SJSA1 (cell line): ENCODE results near the gene UBIAD1. TPM values are rescaled to one million over a fixed set of nuclear protein-coding genes. Genes with fewer than 3 reads are reported as not detected.
"Not testable (repeated sequence)": the region's sequence is repeated elsewhere in the genome, so short reads cannot be mapped to it uniquely, and the experiment has no call there.

Source experiments
- DNase-seq, 2 experiments: peaks; one replicate each; pipeline ENCODE4 v3.0.0-alpha.2; 2015 to 2020; ENCODE audit warnings: low spot score in 2 of 2, low read depth in 1 of 2
- H3K27ac ChIP-seq: fragments of 250-450 bp; sonication (Bioruptor Pico); 2 replicates; pipeline ENCODE4 v1.5.1; 2020; ENCODE audit warnings: mild to moderate bottlenecking, moderate library complexity
- H3K27me3 ChIP-seq: fragments of 250-450 bp; sonication (Bioruptor Pico); replicated peaks from 2 replicates; pipeline ENCODE4 v1.5.1; 2020; ENCODE audit warnings: mild to moderate bottlenecking, moderate library complexity
- H3K36me3 ChIP-seq: fragments of 250-450 bp; sonication (Bioruptor Pico); 2 replicates; pipeline ENCODE4 v1.5.1; 2020; ENCODE audit warnings: mild to moderate bottlenecking
- H3K4me1 ChIP-seq: fragments of 250-450 bp; sonication (Bioruptor Pico); replicated peaks from 2 replicates; pipeline ENCODE4 v1.6.1; 2021; ENCODE audit warnings: mild to moderate bottlenecking
- H3K4me3 ChIP-seq: fragments of 250-450 bp; sonication (Bioruptor Pico); 2 replicates; pipeline ENCODE4 v1.5.1; 2020; ENCODE audit warnings: mild to moderate bottlenecking
- H3K9me3 ChIP-seq: fragments of 250-450 bp; sonication (Bioruptor Pico); replicated peaks from 2 replicates; pipeline ENCODE4 v1.5.1; 2020; ENCODE audit warnings: mild to moderate bottlenecking
- total RNA-seq: library from RNA; depleted of rRNA; stranded (reverse); fragments of >200 nt; shearing (Covaris generic); gene quantifications from 2 replicates; pipeline ENCODE4 v1.2.3, GENCODE V29; 2014

The UBIAD1 gene
- total RNA-seq, 1 experiment from 2014 or later: 12.3 TPM

DNA sequence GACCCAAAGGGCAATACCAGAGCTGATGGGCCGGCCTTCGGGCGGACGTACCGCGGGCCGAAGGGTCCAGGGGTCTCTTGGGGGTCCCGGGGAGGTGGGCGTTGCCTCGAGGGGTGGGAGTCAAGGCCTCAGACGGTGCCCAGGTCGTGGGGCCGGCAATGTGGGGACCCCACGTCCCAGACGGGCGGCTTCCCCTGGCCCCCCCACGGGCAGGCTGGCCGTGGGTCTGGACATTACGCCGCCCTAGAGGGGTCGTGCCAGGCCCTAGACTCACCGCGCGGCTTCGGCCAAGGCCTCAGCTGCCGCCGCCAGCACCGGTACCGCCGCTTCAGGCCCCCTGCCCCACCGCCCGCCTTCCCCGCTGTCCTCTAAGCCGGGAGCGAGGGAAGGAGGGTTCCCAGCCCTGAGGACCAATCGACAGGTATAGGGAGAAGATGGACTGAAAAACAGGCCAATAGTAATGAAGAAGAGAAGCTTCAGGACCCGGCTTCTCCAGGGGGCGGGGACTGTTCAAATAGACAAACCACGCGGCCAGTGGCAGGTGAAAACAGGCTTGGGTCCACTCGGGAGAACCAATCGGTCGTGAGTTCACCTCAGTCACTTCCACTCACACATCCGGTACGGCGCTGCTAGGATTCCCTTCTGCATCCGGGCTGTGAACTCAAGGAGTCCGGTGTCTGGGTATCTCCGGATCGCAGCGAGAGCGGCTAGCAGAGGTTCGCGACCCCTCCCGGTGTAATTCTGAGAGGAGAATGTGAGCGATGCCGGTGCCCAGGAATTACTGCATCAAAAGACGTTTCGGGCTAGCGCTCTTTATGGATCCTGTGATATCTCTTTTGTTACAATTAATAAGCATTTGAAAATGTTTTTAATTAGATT, 10.6 kb upstream of the UBIAD1 start, which contains the start of gene MTOR:
TSS of gene MTOR (minus strand) at position 381 of the 879 bp plus-strand sequence. CDS start 3,142 bp downstream, outside the sequence.
- peaks cover 32% of the 10 kb centered on the region for H3K36me3 ChIP-seq
- H3K4me1 ChIP-seq: peaks cover 12% of the 10 kb centered on the region
- H3K27me3 ChIP-seq: no peaks in the 10 kb centered on the region
- H3K27ac ChIP-seq: peak within 1 kb of the TSS; percentile 41
- H3K9me3 ChIP-seq: no peaks in the 10 kb centered on the region
- H3K4me3 ChIP-seq: peak within 1 kb of the TSS; percentile 85
- peak; percentile 97 to 99 for DNase-seq

DNA sequence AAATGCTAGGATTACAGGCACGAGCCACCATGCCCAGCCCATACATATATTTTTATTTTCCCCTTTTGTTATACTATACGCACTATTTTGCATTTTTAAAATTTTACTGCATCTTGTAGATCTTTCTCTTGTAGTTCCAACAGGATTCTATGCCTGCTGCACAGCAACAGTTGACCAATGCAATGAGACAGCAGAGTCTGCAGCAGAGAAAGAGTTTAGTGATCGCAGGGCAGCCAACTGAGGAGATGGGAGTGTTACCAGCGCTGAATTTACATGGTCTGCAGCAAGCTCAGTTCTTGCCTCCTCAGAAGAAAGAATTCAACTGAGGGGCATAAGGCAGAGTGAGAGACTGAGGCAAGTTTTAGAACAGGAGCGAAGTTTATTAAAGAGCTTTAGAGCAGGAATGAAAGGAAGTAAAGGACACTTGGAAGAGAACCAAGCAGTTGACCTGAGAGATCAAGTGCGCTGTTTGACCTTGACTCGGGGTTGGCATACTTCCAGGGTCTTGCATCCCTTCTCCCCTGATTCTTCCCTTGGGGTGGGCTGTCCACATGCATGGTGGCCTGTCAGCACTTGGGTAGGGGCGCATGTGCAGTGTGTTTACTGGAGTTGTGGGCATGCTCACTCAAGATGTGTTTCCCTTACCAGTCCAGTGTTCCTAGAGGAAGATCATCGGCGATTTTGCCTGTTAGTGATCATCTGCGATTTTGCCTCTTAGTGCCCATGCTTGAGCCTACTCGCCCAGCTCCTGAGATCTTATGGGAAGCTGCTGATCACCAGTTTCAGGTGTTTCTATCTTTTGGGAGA, 6.5 kb upstream of the UBIAD1 start:
- peaks cover 4% of the 10 kb centered on the region; the same call in 1 of the 2 replicates for H3K36me3 ChIP-seq
- no peaks in the 10 kb centered on the region for H3K9me3 ChIP-seq
- DNase-seq: no peak
- no peak overlapping the region for H3K27ac ChIP-seq
- no peak overlapping the region for H3K4me3 ChIP-seq
- H3K4me1 ChIP-seq: peaks cover 15% of the 10 kb centered on the region
- no peaks in the 10 kb centered on the region for H3K27me3 ChIP-seq

DNA sequence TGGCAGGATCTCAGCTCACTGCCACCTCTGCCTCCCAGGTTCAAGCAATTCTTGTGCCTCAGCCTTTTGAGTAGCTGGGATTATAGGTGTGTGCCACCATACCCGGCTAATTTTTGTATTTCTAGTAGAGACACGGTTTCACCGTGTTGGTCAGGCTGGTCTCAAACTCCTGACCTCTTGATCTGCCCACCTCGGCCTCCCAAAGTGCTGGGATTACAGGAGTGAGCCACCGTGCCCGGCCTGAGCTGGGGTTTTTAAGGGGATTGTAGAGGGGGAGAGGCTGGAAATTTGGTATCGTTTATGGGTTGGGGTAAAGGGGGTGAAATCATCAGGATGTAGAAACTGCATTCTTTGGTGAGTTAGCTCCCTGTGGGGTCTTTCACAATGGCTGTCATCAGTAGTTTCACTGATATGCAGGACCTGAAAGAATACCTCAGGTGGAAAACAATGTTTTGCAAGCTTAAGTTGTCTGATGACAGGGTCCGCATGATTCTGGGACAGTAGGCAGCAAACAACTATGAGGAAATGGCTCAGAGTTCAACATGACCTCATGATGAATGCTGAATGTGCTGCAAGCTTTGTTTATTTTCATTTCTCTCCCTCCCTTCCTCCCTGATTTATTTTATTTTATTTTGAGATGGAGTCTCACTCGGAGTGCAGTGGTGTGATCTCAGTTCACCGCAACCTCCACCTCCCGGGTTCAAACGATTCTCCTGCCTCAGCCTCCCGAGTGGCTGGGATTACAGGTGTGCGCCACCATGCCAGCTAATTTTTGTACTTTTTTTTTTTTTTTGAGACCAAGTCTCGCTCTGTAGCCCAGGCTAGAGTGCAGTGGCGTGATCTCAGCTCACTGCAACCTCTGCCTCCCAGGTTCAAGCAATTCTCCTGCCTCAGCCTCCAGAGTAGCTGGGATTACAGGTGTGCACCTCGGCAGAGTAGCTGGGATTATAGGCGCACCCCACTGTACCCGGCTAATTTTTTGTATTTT, 5.4 kb upstream of the UBIAD1 start:
- not testable (repeated sequence) for H3K36me3 ChIP-seq, H3K9me3 ChIP-seq, H3K27me3 ChIP-seq, H3K4me3 ChIP-seq
- peaks cover 17% of the 10 kb centered on the region for H3K4me1 ChIP-seq
- peak in 1 of 2 experiments; percentile 49 for DNase-seq
- H3K27ac ChIP-seq: peak overlapping the region; percentile 34

DNA sequence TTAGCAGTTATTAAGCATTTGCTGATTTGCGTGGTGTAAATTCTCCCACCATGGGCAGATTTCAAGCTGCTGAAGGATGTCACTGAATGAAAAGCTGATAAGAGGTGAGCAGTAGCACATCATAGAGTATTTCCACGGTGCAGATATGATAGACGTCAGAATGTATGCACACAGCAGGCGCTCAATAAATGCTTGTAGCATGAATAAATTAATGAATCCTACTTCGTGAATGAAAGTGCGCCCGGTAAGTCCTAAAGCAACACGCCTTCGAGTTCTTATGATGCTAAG, 510 bp upstream of the UBIAD1 start:
- Histone ChIP-seq H3K27ac (no peak overlapping the region), H3K9me3 (no peaks in the 10 kb centered on the region), H3K4me3 (peak overlapping the region; percentile 17), H3K4me1 (peaks cover 22% of the 10 kb centered on the region), H3K36me3 (peaks cover 7% of the 10 kb centered on the region), H3K27me3 (no peaks in the 10 kb centered on the region)
- peak in 1 of 2 experiments; percentile 23 for DNase-seq

DNA sequence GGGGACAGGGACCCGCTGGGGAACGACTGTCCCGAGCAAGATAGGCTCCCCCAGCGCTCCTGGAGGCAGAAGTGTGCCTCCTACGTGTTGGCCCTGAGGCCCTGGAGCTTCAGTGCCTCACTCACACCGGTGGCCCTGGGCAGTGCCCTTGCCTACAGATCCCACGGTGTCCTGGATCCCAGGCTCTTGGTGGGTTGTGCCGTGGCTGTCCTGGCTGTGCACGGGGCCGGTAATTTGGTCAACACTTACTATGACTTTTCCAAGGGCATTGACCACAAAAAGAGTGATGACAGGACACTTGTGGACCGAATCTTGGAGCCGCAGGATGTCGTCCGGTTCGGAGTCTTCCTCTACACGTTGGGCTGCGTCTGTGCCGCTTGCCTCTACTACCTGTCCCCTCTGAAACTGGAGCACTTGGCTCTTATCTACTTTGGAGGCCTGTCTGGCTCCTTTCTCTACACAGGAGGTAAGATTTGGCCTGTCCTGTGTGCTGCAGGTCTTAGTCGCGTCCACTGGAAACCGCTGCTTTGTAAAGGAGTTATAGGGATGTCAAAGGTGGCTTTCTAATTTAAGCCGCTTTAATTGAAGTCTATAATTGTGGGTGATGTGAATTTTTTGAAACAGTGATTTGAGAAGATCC, 717 bp downstream of the UBIAD1 start:
- Histone ChIP-seq H3K4me1 (peaks cover 16% of the 10 kb centered on the region; the same call in 1 of the 2 replicates), H3K4me3 (peak overlapping the region; percentile 85), H3K9me3 (no peaks in the 10 kb centered on the region), H3K27ac (peak overlapping the region; percentile 63), H3K36me3 (peaks cover 17% of the 10 kb centered on the region), H3K27me3 (no peaks in the 10 kb centered on the region)
- DNase-seq: no peak

DNA sequence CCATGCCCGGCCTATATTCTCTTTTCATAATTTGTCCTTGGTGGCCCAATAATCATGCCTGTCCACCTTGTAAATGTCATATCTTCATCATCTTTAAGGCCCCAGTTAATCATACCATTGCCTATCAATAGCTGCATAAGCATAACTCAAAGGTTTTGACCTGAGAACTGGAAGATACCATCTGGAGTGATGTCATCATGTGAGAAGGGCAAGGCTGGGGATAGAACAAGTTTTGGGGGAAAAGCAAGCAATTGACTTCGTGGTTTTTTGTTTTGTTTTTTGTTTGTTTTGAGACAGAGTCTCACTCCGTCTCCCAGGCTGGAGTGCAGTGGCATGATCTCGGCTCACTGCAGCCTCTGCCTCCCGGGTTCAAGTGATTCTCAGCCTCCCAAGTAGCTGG, 6.2 kb downstream of the UBIAD1 start:
- DNase-seq: no peak
- Histone ChIP-seq H3K4me3 (no peak overlapping the region), H3K4me1 (peaks cover 14% of the 10 kb centered on the region), H3K27ac (no peak overlapping the region), H3K9me3 (no peaks in the 10 kb centered on the region), H3K36me3 (peaks cover 34% of the 10 kb centered on the region), H3K27me3 (no peaks in the 10 kb centered on the region)

DNA sequence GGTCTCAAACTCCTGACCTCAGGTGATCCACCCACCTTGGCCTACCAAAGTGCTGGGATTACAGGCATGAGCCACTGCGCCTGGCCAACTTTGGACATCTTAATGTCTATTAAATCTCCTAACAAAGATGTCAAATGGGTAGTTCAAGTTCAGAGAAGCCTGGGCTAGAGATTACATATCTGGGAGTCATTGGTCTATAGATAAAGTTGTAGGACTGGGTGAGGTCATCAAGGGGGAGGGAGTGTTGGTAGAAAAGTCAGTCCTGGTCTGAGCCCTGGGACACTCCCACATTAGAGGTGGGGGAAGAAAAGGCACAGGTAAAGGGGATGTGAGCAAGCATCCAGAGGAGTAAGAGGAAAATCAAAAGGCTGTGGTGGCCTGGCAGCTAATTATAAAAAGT, 6.6 kb downstream of the UBIAD1 start:
- peaks cover 9% of the 10 kb centered on the region for H3K4me1 ChIP-seq
- no peak overlapping the region for H3K4me3 ChIP-seq
- DNase-seq: no peak
- no peak overlapping the region for H3K27ac ChIP-seq
- H3K9me3 ChIP-seq: no peaks in the 10 kb centered on the region
- H3K36me3 ChIP-seq: peaks cover 34% of the 10 kb centered on the region
- no peaks in the 10 kb centered on the region for H3K27me3 ChIP-seq

DNA sequence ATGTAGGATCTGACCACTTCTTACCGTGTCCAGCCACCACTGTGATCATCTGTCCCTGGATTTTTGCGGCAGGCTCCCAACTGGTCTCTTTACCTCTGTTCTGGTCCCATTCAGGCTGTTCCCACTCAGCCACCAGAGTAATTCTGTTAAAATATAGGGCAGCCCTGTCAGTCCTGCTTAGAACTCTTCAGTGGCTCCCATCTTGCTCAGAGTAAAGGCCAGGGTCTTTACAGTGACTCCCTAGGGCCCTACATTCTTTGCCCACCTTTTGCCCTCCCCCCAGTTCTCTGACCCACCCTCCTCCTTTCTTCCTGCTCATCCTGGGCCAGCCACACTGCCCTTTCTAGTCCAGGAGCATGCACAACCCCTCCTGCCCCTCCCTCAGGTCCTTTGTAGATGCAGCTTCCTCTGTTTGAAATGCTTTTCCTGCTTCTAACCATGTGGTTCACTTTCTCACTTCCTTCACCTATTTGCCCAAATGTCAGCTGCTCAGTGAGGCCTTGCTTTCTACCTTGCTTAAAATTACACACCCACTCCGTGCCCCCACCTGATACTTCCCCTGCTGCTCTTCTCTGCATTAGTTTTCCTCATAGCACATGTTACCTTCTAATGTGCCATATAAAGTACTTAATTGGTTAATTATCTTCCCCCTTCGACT, 7.8 kb downstream of the UBIAD1 start:
- Histone ChIP-seq H3K4me3 (no peak overlapping the region), H3K9me3 (no peaks in the 10 kb centered on the region), H3K36me3 (peaks cover 32% of the 10 kb centered on the region), H3K27ac (no peak overlapping the region), H3K4me1 (peaks cover 9% of the 10 kb centered on the region), H3K27me3 (no peaks in the 10 kb centered on the region)
- DNase-seq: no peak

DNA sequence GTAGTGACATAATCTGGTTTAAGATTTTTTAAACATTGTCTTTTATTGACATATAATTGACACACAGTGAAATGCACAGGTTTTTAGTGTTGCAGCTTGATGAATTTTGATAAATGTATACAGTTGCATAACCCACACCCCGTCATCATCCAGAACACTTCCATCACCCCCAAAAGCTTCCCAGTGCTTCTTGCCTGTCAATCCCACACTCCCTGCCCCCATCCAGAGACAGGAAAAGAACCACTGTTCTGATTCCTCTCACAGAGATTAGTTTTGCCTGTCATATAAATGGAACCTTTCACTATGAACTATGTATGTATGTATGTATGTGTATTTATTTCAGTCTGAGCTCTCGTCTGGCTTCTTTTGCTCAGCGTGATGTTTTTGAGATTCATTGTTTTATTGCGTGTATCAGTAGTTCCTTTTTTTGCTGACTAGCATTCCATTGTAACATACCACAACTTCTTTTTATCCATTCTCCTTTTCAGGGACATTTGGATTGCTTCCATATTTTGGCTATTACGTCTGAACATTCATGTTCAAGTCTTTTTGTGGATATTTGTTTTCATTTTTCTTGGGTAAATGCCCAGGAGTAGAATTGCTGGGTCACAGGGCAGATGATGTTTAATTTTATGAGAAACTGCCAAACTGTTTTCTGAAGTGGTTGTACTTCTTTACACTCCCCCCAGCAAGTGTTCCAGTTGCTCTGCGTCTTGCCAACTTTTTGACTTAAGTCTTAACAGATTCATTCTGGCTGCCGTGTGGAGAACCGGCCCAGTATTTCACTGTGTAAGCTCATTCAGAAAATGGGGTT, 8.7 kb downstream of the UBIAD1 start:
- DNase-seq: peak in 1 of 2 experiments; percentile 58
- Histone ChIP-seq H3K36me3 (peaks cover 36% of the 10 kb centered on the region), H3K4me1 (peaks cover 9% of the 10 kb centered on the region), H3K9me3 (no peaks in the 10 kb centered on the region), H3K27ac (no peak overlapping the region), H3K27me3 (no peaks in the 10 kb centered on the region), H3K4me3 (no peak overlapping the region)

DNA sequence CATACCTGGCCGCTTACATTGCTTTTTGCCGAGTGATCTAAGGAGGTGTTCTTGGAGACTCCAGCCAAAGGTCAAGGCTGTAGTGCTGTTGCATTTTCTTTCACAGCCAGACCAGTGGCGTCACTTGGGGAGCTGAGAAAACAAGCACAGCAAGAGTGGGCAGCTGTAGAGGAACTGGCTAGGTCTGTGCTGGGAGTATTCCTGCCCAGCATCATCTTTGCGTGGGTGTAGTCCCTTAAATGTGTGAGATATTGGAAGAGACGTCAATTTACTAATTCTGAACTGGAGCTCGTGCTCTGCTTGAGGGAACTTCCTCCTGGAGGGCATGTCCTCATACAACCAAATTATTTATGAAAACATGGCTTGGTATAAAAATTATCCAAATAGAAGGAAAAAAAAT, 10.2 kb downstream of the UBIAD1 start:
- no peak overlapping the region for H3K27ac ChIP-seq

DNA sequence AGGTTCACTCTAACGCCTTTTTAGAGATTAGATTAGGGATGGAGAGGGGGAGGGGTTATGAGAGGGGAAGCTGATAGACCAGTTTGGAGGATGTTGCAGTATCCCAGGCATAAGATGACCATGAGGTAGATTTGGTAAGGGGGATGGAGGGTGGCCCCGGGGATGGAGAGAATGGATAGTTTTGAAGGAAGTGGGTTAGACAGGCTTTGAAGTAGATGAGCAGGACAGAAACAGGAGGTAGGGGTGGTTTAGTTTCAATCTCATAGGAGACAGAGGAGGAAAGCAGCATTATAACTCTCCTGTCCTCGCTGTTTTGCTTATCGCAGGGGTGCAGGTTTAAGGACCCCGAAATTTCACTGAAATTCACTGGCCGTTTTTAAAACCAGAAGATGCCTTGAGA, 11.8 kb downstream of the UBIAD1 start:
- DNase-seq: no peak

More for the DNA sequence above, 10.2 kb downstream of the UBIAD1 start:
- Histone ChIP-seq H3K4me1 (peaks cover 9% of the 10 kb centered on the region), H3K36me3 (peaks cover 36% of the 10 kb centered on the region), H3K4me3 (no peak overlapping the region), H3K9me3 (no peaks in the 10 kb centered on the region), H3K27me3 (no peaks in the 10 kb centered on the region)
- no peak for DNase-seq

More for the DNA sequence above, 11.8 kb downstream of the UBIAD1 start:
- H3K27ac ChIP-seq: no peak overlapping the region
- peaks cover 24% of the 10 kb centered on the region for H3K36me3 ChIP-seq
- no peaks in the 10 kb centered on the region for H3K9me3 ChIP-seq
- peaks cover 9% of the 10 kb centered on the region for H3K4me1 ChIP-seq
- no peak overlapping the region for H3K4me3 ChIP-seq
- H3K27me3 ChIP-seq: no peaks in the 10 kb centered on the region
